OCI-LY3 (cell line): ENCODE measurements around the gene ARPC3.
"Not testable (repeated sequence)": the region's sequence is repeated elsewhere in the genome, so short reads cannot be mapped to it uniquely, and the experiment has no call there.

Experiments
- H2AFZ ChIP-seq: fragments of 200-600, 300-600 bp; shearing (Covaris generic); 2 replicates; pipeline ENCODE4 v1.6.0; 2014; ENCODE audit warnings: antibody characterized with exemption, low read depth, low read length
- H3K27ac ChIP-seq: fragments of 200-600, 300-600 bp; sonication (generic); 2 replicates; pipeline ENCODE4 v1.5.1; 2014; ENCODE audit warnings: mild to moderate bottlenecking, low read length, moderate library complexity, mixed read lengths
- H3K27me3 ChIP-seq: fragments of 200-600, 300-600 bp; sonication (generic); 2 replicates; pipeline ENCODE4 v1.6.1; 2014; ENCODE audit warnings: low read depth, low read length, mixed read lengths
- H3K36me3 ChIP-seq: fragments of 200-600, 300-600 bp; sonication (generic); replicated peaks from 2 replicates; pipeline ENCODE3; 2014; ENCODE audit warnings: low read depth, low read length, mixed read lengths
- H3K4me1 ChIP-seq: fragments of 300-600, 200-600 bp; sonication (generic); 2 replicates; pipeline ENCODE4 v1.6.1; 2014; ENCODE audit warnings: low read length, mixed read lengths
- H3K4me2 ChIP-seq: fragments of 200-600, 300-600 bp; sonication (generic); 2 replicates; pipeline ENCODE4 v1.6.1; 2014; ENCODE audit warnings: low read length, mixed read lengths
- H3K4me3 ChIP-seq: fragments of 300-600, 200-600 bp; sonication (generic); 2 replicates; pipeline ENCODE4 v1.5.1; 2014; ENCODE audit warnings: antibody characterized with exemption, mild to moderate bottlenecking, low read length, moderate library complexity
- H3K79me2 ChIP-seq: fragments of 300-600, 200-600 bp; shearing (Covaris generic); 2 replicates; pipeline ENCODE4 v1.6.1; 2014; ENCODE audit warnings: mild to moderate bottlenecking, low read length, mixed read lengths
- H3K9ac ChIP-seq: fragments of 300-600, 200-600 bp; shearing (Covaris generic); 2 replicates; pipeline ENCODE4 v1.6.0; 2014; ENCODE audit warnings: mild to moderate bottlenecking, low read length, moderate library complexity
- H3K9me3 ChIP-seq: fragments of 200-600, 300-600 bp; shearing (Covaris generic); 2 replicates; pipeline ENCODE4 v1.6.1; 2014; ENCODE audit warnings: low read length, mixed read lengths; ENCODE audit not compliant: insufficient read depth
- H4K20me1 ChIP-seq: fragments of 200-600, 300-600 bp; sonication (generic); 2 replicates; pipeline ENCODE4 v1.6.1; 2016; ENCODE audit warnings: low read length, mixed read lengths; ENCODE audit not compliant: insufficient read depth
- CTCF ChIP-seq: fragments of 200-600, 300-600 bp; sonication (generic); IDR thresholded peaks from 2 replicates; pipeline ENCODE4 v1.5.1; 2014; ENCODE audit warnings: antibody characterized with exemption, low read length, low read depth
- EZH2phosphoT487 ChIP-seq: fragments of 200-600 bp; shearing (Covaris generic); IDR thresholded peaks from 2 replicates; pipeline ENCODE4 v1.6.1; 2018; ENCODE audit warnings: antibody characterized with exemption, mixed run types, low read depth

Gene ARPC3

DNA sequence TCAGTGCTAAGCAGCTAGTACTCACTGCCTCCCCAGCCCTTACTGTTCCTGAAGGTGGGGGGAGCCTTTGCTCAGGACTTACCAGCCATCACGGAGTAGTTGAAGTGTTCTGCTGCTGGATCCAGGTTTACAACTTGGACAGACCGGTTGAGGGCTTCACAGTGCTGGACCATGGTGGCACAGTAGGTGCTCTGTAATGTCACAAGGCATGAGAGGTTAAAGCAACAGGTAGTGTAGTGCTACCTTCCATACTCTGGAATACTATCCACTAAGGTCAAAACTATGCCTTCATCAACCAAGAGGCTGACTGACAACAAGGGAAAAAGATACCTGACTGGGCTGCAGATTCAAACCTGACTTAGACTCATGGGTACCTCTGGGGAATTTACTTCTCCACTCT lies 14.9 kb upstream of the ARPC3 start:
- Histone ChIP-seq H3K36me3 (peaks cover 11% of the 10 kb centered on the region), H2AFZ (no peak overlapping the region), H3K27ac (no peak overlapping the region), H3K27me3 (no peaks in the 10 kb centered on the region), H4K20me1 (no peaks in the 10 kb centered on the region), H3K4me1 (peaks cover 15% of the 10 kb centered on the region), H3K79me2 (peaks cover 37% of the 10 kb centered on the region), H3K9ac (no peak overlapping the region), H3K4me2 (no peak overlapping the region), H3K4me3 (no peak overlapping the region), H3K9me3 (no peaks in the 10 kb centered on the region)
- TF ChIP-seq CTCF: no peak
- TF ChIP-seq EZH2phosphoT487: no peak

DNA sequence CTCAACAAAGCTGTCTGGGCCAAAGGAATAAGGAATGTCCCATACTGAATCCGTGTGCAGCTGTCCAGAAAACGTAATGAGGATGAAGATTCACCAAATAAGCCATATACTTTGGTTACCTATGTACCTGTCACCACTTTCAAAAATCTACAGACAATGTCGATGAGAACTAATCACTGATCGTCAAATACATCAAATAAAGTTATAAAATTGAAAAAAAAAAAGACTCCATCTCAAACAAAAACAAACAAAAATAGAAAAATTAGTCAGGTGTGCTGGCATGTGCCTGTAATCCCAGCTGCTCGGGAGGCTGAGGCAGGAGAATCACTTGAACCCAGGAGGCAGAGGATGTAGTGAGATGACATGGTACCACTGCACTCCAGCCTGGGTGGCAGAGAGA lies 11.1 kb upstream of the ARPC3 start:
- H3K27me3 ChIP-seq, H3K27ac ChIP-seq, H3K4me3 ChIP-seq, H2AFZ ChIP-seq, H3K4me2 ChIP-seq, H3K9me3 ChIP-seq, H3K79me2 ChIP-seq, H3K9ac ChIP-seq, H4K20me1 ChIP-seq: not testable (repeated sequence)
- Histone ChIP-seq H3K36me3 (peaks cover 20% of the 10 kb centered on the region), H3K4me1 (peaks cover 13% of the 10 kb centered on the region)

- Histone ChIP-seq H3K27ac (no peak overlapping the region), H4K20me1 (no peaks in the 10 kb centered on the region), H3K27me3 (no peaks in the 10 kb centered on the region), H3K9ac (no peak overlapping the region), H3K4me2 (no peak overlapping the region), H3K79me2 (peaks cover 7% of the 10 kb centered on the region; the same call in 1 of the 2 replicates), H3K9me3 (no peaks in the 10 kb centered on the region), H3K4me3 (no peak overlapping the region), H2AFZ (no peak overlapping the region), H3K4me1 (peaks cover 19% of the 10 kb centered on the region), H3K36me3 (peaks cover 21% of the 10 kb centered on the region)
- TF ChIP-seq CTCF (no peak), EZH2phosphoT487 (no peak)
Measured at GRCh38 chr12:110458756-110459155, 8.6 kb upstream of the ARPC3 start.

DNA sequence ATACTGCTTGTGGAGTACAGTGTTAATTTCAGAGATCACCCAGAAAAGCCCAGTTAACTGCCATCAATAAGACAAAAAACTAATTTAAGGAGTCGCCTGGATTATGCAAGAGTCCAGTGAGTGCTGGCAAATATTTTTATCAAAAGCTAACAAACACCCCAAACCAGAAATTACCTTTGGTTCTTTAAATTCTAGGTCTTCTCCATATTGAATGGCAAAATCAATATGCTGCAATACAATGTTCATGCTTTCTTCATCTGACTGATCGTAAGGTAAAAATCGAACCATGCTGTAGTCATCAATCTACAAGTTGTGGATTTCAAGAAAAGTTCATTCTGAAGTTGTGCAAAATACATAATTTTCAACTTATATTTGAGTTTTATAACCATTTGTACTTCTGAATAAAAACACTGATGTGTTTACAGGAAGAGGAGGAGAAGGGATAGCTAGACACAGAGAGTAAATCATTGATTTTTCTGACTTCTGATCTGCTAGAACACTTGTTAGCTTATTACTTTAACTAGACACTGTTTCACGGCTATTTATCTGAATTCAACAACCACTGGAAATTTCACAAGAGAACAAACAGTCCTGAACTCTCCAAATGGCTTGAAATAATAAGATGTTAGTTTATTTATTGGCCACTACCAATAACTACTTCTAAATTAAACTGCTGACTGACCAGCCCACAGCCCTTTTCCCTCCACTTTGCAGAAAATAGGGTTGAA lies 3.6 kb upstream of the ARPC3 start:
- no peaks in the 10 kb centered on the region for H4K20me1 ChIP-seq
- peaks cover 15% of the 10 kb centered on the region for H3K79me2 ChIP-seq
- peaks cover 26% of the 10 kb centered on the region for H3K4me1 ChIP-seq
- H3K4me2 ChIP-seq: no peak overlapping the region
- H3K27ac ChIP-seq: no peak overlapping the region
- no peak overlapping the region for H2AFZ ChIP-seq
- no peaks in the 10 kb centered on the region for H3K9me3 ChIP-seq
- TF ChIP-seq CTCF (no peak), EZH2phosphoT487 (no peak)
- no peak overlapping the region for H3K4me3 ChIP-seq
- H3K27me3 ChIP-seq: no peaks in the 10 kb centered on the region
- no peak overlapping the region for H3K9ac ChIP-seq
- peaks cover 22% of the 10 kb centered on the region for H3K36me3 ChIP-seq
